Central memory CD8-positive, alpha-beta T cell (primary cell): ENCODE data around the gene KCNS1.
A peak's percentile ranks its signal among the peaks of the same experiment; 100 is the strongest.

Source experiments
- ATAC-seq: fragments of 150-1000 bp; cut with Tn5 transposase; replicated peaks from 2 replicates; pipeline ENCODE4 v1.10.0; 2022; ENCODE audit warnings: mild to moderate bottlenecking, moderate FRiP score, moderate number of reproducible peaks; ENCODE audit not compliant: poor library complexity, severe bottlenecking; ENCODE audit errors: extremely low read depth
- DNase-seq, 2 donors: peaks; one replicate each; pipeline ENCODE4 v3.0.0; 2021; ENCODE audit warnings: low spot score in 2 of 2
- H3K27ac Mint-ChIP-seq: one replicate; pipeline ENCODE4 v1.8.0; 2022; ENCODE audit warnings: low read depth, mild to moderate bottlenecking, moderate library complexity, mixed read lengths
- H3K27me3 Mint-ChIP-seq: one replicate; pipeline ENCODE4 v1.8.0; 2022; ENCODE audit warnings: mixed read lengths
- H3K36me3 Mint-ChIP-seq: one replicate; pipeline ENCODE4 v1.8.0; 2022; ENCODE audit warnings: mild to moderate bottlenecking, moderate library complexity, mixed read lengths; ENCODE audit not compliant: insufficient read depth
- H3K4me1 Mint-ChIP-seq: one replicate; pipeline ENCODE4 v1.8.0; 2022; ENCODE audit warnings: mixed read lengths
- H3K4me3 Mint-ChIP-seq: one replicate; pipeline ENCODE4 v1.8.0; 2022; ENCODE audit warnings: mild to moderate bottlenecking, moderate library complexity, mixed read lengths
- H3K9me3 Mint-ChIP-seq: one replicate; pipeline ENCODE4 v1.8.0; 2022; ENCODE audit warnings: mixed read lengths

KCNS1 gene

DNA sequence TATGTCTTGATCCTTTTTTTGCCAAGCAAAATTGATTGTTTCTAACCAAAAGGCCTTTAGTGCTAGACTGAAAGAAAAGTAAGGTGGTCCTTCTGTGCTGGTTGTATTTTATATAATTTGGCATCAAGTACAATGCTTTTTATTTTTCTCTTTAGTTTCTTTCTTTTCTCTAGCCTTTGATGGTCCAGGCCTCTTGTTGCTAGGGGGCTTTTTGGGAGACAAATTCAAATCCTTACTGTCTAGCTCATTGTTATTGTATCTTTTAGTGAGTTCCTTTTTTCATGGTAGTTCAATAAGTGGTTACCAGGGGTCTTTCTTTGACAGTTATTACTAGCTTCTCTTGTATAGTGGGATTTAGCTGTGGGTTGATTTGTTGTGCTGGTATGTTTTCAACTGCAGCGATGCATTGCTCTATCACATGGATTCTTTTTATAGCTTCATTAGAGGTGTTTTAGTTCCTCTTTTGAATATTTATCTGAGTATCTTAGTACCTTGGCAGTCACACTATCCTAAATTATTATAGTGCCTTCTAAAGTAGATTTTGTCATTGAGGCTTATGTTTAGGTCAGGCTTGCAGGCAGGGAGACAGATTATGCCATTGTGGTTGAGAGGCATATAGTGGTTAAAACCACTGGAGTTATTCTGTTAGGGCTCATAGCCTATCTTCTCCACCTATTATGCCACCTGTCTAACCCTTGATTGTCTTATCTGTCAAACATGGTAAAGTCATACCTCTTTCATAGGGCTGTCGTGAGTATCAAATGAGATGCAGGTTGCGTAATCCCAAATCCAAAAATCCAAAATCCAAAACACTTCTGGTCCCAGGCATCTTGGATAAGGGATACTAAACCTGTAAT is 49.5 kb downstream of the KCNS1 start:
- ATAC-seq: peak; percentile 26
- H3K27ac Mint-ChIP-seq: peak overlapping the region; percentile 93
- H3K27me3 Mint-ChIP-seq: no peaks in the 10 kb centered on the region
- no peaks in the 10 kb centered on the region for H3K9me3 Mint-ChIP-seq
- peaks cover 67% of the 10 kb centered on the region for H3K36me3 Mint-ChIP-seq
- DNase-seq: no peak
- H3K4me1 Mint-ChIP-seq: peaks cover 81% of the 10 kb centered on the region
- H3K4me3 Mint-ChIP-seq: peak overlapping the region; percentile 19

- Mint-ChIP-seq H3K27me3 (no peaks in the 10 kb centered on the region), H3K27ac (peak overlapping the region; percentile 74), H3K36me3 (peaks cover 62% of the 10 kb centered on the region), H3K9me3 (no peaks in the 10 kb centered on the region), H3K4me1 (peaks cover 67% of the 10 kb centered on the region), H3K4me3 (peak overlapping the region; percentile 58)
- DNase-seq (no peak), ATAC-seq (no peak)
Observed at GRCh38 chr20:45049904-45050471, 50.9 kb downstream of the KCNS1 start.

GRCh38 chr20:45049438-45049837 is 51.5 kb downstream of the KCNS1 start:
- Mint-ChIP-seq H3K4me3 (peak overlapping the region; percentile 58), H3K9me3 (no peaks in the 10 kb centered on the region), H3K36me3 (peaks cover 58% of the 10 kb centered on the region), H3K27me3 (no peaks in the 10 kb centered on the region), H3K27ac (peak overlapping the region; percentile 74), H3K4me1 (peaks cover 62% of the 10 kb centered on the region)
- DNase-seq: no peak
- ATAC-seq: no peak

GRCh38 chr20:45047581-45048119 is 53.3 kb downstream of the KCNS1 start:
- no peaks in the 10 kb centered on the region for H3K9me3 Mint-ChIP-seq
- no peak for ATAC-seq
- H3K4me1 Mint-ChIP-seq: peaks cover 54% of the 10 kb centered on the region
- H3K27ac Mint-ChIP-seq: peak overlapping the region; percentile 49
- H3K36me3 Mint-ChIP-seq: peaks cover 50% of the 10 kb centered on the region
- no peak overlapping the region for H3K4me3 Mint-ChIP-seq
- H3K27me3 Mint-ChIP-seq: no peaks in the 10 kb centered on the region
- DNase-seq: no peak

DNA sequence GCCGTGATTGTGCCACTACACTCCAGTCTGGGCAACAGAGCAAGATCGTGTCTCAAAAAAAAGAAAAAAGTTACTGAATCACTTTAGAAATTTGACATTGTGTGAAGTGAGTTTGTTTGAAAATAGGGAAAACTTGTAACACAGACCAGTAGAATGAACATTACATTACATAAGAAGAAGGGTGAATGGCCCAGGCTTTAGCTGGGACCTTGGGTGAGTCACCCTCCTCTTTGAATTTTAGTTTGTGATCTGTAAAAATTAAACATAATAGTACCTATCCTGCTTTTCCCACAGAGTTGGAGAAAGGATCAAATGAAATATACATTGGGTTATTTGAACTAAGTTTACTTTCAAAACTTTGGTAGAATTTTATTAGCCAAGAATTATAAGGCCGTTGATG is 56.3 kb downstream of the KCNS1 start:
- Mint-ChIP-seq H3K27me3 (no peaks in the 10 kb centered on the region), H3K27ac (no peak overlapping the region), H3K4me1 (peaks cover 57% of the 10 kb centered on the region), H3K4me3 (no peak overlapping the region), H3K9me3 (no peaks in the 10 kb centered on the region), H3K36me3 (peaks cover 52% of the 10 kb centered on the region)
- ATAC-seq: no peak
- DNase-seq: no peak

DNA sequence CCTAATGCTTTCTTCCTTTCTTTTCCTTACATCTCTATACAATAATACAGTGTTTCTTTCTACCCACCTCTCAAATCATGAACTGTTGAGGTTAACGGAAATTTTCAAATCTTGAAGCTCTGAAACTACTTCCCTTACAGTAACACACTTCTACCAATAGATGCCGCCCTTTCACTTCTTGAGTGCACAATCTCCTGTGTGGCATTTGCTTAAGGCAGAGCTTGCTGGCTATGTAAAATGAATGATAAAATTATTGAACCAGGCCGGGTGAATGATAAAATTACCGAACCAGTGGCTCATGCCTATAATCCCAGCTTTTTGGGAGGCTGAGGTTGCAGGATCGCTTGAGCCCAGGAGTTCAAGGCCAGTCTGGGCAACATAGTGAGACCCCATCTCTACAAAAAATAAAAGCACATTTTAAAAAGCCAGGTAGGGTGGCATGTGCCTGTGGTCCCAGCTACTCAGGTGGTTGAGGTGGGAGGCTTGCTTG is 56.8 kb downstream of the KCNS1 start:
- peak overlapping the region; percentile 69 for H3K27ac Mint-ChIP-seq
- peaks cover 56% of the 10 kb centered on the region for H3K4me1 Mint-ChIP-seq
- no peaks in the 10 kb centered on the region for H3K27me3 Mint-ChIP-seq
- peak overlapping the region; percentile 0 for H3K4me3 Mint-ChIP-seq
- DNase-seq (peak in 1 of 2 donors; percentile 34), ATAC-seq (peak; percentile 77)
- H3K9me3 Mint-ChIP-seq: no peaks in the 10 kb centered on the region
- peaks cover 50% of the 10 kb centered on the region for H3K36me3 Mint-ChIP-seq

DNA sequence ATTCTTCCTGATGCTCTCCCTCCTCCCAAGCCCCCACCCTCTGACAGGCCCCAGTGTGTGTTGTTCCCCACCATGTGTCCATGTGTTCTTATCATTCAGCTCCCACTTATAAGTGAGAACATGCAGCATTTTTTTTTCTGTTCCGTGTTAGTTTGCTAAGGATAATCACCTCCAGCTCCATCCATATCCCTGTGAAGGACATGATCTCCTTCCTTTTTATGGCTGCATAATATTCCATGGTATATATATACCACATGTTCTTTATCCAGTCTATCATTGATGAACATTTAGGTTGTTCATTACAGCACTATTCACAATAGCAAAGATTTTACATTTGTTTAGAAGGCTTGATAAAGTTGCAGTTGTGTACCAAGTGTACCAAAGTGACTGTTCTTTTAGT is 57.9 kb downstream of the KCNS1 start:
- no peak for ATAC-seq
- Mint-ChIP-seq H3K9me3 (no peaks in the 10 kb centered on the region), H3K4me1 (peaks cover 56% of the 10 kb centered on the region), H3K27me3 (no peaks in the 10 kb centered on the region), H3K4me3 (no peak overlapping the region), H3K36me3 (peaks cover 41% of the 10 kb centered on the region), H3K27ac (no peak overlapping the region)
- DNase-seq: no peak
